Adrenal gland (tissue), 12 donors: ENCODE measurements around the gene PLCH2. TPM values are rescaled to one million over a fixed set of nuclear protein-coding genes. Genes with fewer than 3 reads are reported as not detected.

Experiments
- DNase-seq, 7 donors: peaks; one replicate each; pipeline ENCODE4 v3.0.0-alpha.2; 2019 to 2020
- H3K27ac ChIP-seq, 5 donors: fragments of 200-600 bp; sonication (generic) in 4 of 5; 1 replicate in 3 of 5; 2 replicates in 2 of 5; pipeline versions ENCODE4 v1.5.1 to v1.8.0; 2016 to 2020; ENCODE audit warnings: mild to moderate bottlenecking in 1 of 5
- H3K27me3 ChIP-seq: fragments of 200-600 bp; 2 replicates; pipeline ENCODE4 v1.8.0; 2021
- H3K36me3 ChIP-seq, 2 donors: fragments of 200-600 bp; replicated peaks in 1 of 2; 1 replicate in 1 of 2; 2 replicates in 1 of 2; pipeline versions ENCODE4 v1.5.1 to v1.8.0; 2018 to 2022
- H3K4me1 ChIP-seq, 2 donors: fragments of 200-600 bp; replicated peaks in 1 of 2; 1 replicate in 1 of 2; 2 replicates in 1 of 2; pipeline versions ENCODE4 v1.5.1 to v1.8.0; 2018 to 2021
- H3K4me3 ChIP-seq, 4 donors: fragments of 200-600 bp; sonication (generic) in 3 of 4; one replicate each; pipeline ENCODE4 v1.5.1; 2016 to 2018
- H3K9me3 ChIP-seq, 3 donors: fragments of 200-600 bp; sonication (generic) in 1 of 3; replicated peaks in 1 of 3; 1 replicate in 2 of 3; 2 replicates in 1 of 3; pipeline versions ENCODE4 v1.5.1 to v1.8.0; 2016 to 2021
- CTCF ChIP-seq, 6 experiments: fragments of 450-650 bp in 4 of 6; fragments of 200-600 bp in 2 of 6; sonication (generic) in 1 of 6; IDR thresholded peaks; 1 replicate in 5 of 6; 2 replicates in 1 of 6; pipeline versions ENCODE4 v1.5.1 to v1.8.0; 2016 to 2021; ENCODE audit warnings: antibody characterized with exemption in 6 of 6, mild to moderate bottlenecking in 2 of 6, moderate library complexity in 1 of 6
- POLR2A ChIP-seq, 2 donors: fragments of 450-650 bp; IDR thresholded peaks; one replicate each; pipeline ENCODE4 v1.6.1; 2017; ENCODE audit warnings: antibody characterized with exemption in 2 of 2, mild to moderate bottlenecking in 2 of 2, moderate library complexity in 1 of 2
- WGBS, 4 donors: extraction: QIAGEN DNeasy Blood & Tissue Kit in 2 of 4; methylation state at CpG; one replicate each; pipeline versions ENCODE4 v1.1.5 to v1.1.7; 2013 to 2017; 5-methylcytosine and 5-hydroxymethylcytosine counted together
- intact Hi-C, 2 donors: fragments of 100-400 bp; cut with DNase I; formaldehyde crosslinking; loops; one replicate each; pipeline versions ENCODE4 v1.14.1 to v1.15.0; 2022 to 2023
- polyA plus RNA-seq, 3 donors: library from polyadenylated mRNA; stranded (reverse); fragments of 200-250 nt in 2 of 3; fragments of 350-450 nt in 1 of 3; fragmentation: Illumina TruSeq in 1 of 3; extraction: RNeasy Lipid Tissue Mini Kit (QIAGEN cat#74804) in 1 of 3; gene quantifications; one replicate each; pipeline ENCODE4 v1.2.3, GENCODE V29; 2013 to 2014
- total RNA-seq, 9 donors: library from RNA; depleted of rRNA in 4 of 9; stranded (reverse); fragments of >200 nt in 4 of 9; fragments of 120-200 nt in 1 of 9; fragmentation: NEBNext Ultra II Directional in 1 of 9; extraction: Animal tissue kit (Norgen Biotek cat#: 25700) in 1 of 9; gene quantifications; one replicate each; pipeline versions ENCODE4 v1.1.0 to v1.2.4, GENCODE V29; 2013 to 2023
- donor health status: healthy with polysubstance abuse.
- donor health status: Bipolar disorder and iron deficiency.
- donor health status: DM: yes; HTN: yes; CAD: no.
- donor health status: DM: no; HTN: no; CAD: no.
- donor health status: DM: no; HTN: no; CAD: no.
- donor health status: DM: yes; HTN: yes; CAD: no.

The PLCH2 gene
- total and polyA plus RNA-seq, 12 donors = 0.22 to 66.3 (median 2.2) TPM; not detected in 1

DNA sequence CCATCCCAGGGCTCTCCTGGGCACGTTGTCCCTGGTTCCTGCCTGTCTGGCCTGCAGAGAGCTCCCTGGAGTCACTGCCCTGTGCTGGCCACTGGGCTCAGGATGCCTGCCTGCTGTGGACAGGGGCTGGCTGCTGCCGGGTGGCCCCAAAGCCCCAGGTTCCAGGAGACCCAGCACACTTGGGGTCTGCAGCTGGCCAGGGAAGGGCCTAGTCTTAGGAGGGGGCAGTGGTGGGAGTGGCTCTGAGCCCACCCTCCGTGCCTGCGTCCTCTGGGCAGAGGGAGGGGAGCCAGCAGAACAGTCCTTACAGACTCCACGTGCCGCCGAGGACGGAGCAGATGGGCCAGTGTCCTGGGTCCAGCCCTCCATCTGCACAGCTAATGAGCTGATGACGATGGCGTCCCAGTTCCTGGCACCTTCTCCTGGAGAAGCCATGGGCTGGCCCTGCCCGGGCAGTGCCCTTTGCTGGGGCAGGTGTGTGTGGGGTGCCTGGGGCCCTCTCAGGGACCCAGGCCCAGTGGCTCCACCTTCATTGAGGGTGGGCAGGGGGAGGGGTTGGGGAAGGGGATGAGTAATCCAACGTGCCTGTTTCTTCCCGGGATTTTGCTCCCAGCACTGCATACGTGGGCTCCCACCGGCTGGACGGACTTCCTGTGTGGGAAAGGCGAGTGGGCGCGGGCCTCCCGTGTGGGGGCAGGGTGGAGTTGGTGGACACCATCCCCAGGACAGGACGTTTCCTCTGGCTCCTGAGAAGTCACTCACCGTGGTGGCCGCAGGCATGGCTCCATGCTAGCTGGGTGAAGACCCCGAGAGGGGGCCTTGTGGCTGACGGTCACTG is 6.8 kb upstream of the PLCH2 start:
- Histone ChIP-seq H3K9me3 (no peaks in the 10 kb centered on the region), H3K36me3 (no peaks in the 10 kb centered on the region), H3K27ac (no peak overlapping the region), H3K27me3 (peaks cover 33% of the 10 kb centered on the region), H3K4me3 (no peak overlapping the region), H3K4me1 (peaks cover 0 to 14% of the 10 kb centered on the region in 2 donors)
- TF ChIP-seq CTCF (IDR thresholded peaks at IDR 0.05) (no peak), POLR2A (IDR thresholded peaks at IDR 0.05) (no peak)
- intact Hi-C loops = no loop called here
- WGBS, 4 donors = 41 to 59% (median 50%) methylated on average over 6 to 25 of the region's 25 CpGs
- no peak for DNase-seq

DNA sequence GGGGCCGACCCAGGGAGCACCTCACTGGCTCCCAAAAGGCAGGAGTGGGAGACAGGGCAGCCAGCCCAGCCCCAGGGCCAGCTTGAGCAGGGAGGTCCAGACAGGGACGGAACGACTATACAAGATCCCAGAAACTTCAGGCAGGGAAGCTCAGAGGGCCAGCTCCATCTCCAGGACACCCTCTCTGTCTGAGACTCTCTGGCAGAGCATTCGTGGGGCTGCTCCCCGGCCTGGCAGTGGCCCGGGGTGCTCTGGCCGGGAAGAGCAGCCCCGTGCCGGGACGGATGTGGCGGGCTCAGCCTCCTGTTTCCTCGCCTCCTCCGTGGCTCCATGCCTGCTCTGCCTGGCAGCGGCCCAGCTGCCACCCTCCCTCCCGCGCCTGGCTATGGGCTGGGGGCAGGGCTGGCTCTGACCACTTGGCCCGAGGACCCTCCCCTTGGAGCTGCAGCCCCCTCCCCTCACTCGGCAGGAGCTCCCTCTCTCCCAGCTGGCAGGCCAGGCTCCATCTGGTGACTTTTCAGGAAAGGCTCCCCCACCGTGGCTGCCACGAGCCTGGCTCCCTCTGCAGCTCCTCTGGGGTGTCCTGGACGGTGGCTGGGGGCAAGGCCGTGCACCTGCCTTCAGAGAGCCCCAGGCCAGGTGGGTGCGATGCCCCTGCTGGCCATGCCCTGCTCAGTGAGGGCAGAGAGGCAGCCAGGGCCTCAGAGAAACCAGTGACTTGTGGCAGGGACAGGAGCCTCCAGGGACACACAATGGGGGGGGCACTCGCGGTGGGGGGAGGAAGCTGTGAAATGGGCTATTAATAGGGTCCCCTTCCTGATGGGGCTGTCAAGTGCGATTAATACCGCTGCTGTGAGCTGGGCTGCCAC is 5.6 kb upstream of the PLCH2 start:
- intact Hi-C loops = no loop called here
- Histone ChIP-seq H3K27me3 (peaks cover 21% of the 10 kb centered on the region), H3K9me3 (no peaks in the 10 kb centered on the region), H3K36me3 (no peaks in the 10 kb centered on the region), H3K27ac (no peak overlapping the region), H3K4me3 (no peak overlapping the region), H3K4me1 (peaks cover 8 to 18% of the 10 kb centered on the region in 2 donors)
- DNase-seq = no peak
- TF ChIP-seq POLR2A (IDR thresholded peaks at IDR 0.05) (no peak), CTCF (IDR thresholded peaks at IDR 0.05) (no peak)
- WGBS, 4 donors = 30 to 34% (median 31%) methylated on average over 12 to 27 of the region's 27 CpGs

GRCh38 chr1:2471159-2471471 is 5.0 kb upstream of the PLCH2 start:
- Histone ChIP-seq H3K27me3 (peaks cover 18% of the 10 kb centered on the region), H3K4me1 (peaks cover 11 to 24% of the 10 kb centered on the region in 2 donors), H3K27ac (no peak overlapping the region), H3K4me3 (no peak overlapping the region), H3K9me3 (no peaks in the 10 kb centered on the region), H3K36me3 (no peaks in the 10 kb centered on the region)
- TF ChIP-seq POLR2A (IDR thresholded peaks at IDR 0.05) (no peak), CTCF (IDR thresholded peaks at IDR 0.05) (no peak)
- no peak for DNase-seq
- intact Hi-C loops = no loop called here
- WGBS, 4 donors = 74 to 100% (median 80%) methylated on average over 1 to 7 of the region's 7 CpGs

DNA sequence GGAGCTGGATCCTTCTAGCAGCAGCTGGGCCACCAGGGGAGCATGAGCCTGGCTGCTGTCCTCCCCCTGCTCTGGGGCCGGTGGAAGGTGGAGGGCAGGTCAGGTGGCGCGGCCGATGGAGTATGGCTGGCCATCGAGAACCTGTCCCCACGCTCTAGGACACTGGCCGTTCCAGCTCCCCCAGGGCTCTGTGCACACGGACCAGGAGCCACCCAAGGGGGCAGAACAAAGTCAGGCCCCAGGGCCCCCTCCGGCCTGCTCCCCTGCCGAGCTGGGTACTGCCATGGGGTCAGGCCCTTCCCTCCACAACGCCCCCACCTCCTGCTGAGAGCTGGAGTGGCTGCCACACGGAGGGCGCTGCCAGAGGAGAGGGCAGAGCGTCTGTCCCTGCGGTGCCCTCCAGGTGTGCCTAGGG is 4.5 kb upstream of the PLCH2 start:
- 80 to 81% methylated on average over 14 to 15 of the region's 15 CpGs; no CpG with 5 or more reads in 2 of the 4 donors for WGBS, 4 donors
- Histone ChIP-seq H3K36me3 (no peaks in the 10 kb centered on the region), H3K4me3 (no peak overlapping the region), H3K4me1 (peaks cover 11 to 24% of the 10 kb centered on the region in 2 donors), H3K9me3 (no peaks in the 10 kb centered on the region), H3K27ac (no peak overlapping the region), H3K27me3 (peaks cover 13% of the 10 kb centered on the region)
- DNase-seq = no peak
- no peak for TF ChIP-seq POLR2A (IDR thresholded peaks at IDR 0.05)
- no peak for TF ChIP-seq CTCF (IDR thresholded peaks at IDR 0.05)
- intact Hi-C loops = no loop called here
